ENCODE data around the gene SLC5A10. TPM values are rescaled to one million over a fixed set of nuclear protein-coding genes. Genes with fewer than 3 reads are reported as not detected.
"Not testable (repeated sequence)": the region's sequence is repeated elsewhere in the genome, so short reads cannot be mapped to it uniquely, and the experiment has no call there.

The SLC5A10 gene
- polyA plus RNA-seq, 10 donors = 0.08 to 0.29 (median 0.19) TPM; not detected in 2

DNA sequence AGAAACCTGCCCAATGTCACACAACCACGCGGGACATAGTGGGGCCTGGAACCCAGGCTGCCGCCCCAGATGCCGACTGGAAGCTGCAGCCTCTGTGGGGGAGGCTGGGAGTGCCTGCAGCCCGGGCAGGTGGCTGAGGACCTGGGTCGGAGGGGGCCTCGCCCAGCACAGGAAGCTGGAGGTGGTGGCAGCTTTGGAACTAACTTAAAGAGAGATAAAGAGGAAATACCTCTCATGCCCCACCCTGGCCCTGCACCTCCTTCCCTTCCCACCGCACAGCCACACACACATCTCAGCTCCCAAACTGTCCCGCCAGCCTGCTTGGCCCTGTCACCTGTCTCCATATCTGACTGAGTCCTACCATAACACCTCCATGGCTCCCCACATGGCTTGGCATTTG, 88.4 kb downstream of the SLC5A10 start:
- not testable (repeated sequence) for DNase-seq

DNA sequence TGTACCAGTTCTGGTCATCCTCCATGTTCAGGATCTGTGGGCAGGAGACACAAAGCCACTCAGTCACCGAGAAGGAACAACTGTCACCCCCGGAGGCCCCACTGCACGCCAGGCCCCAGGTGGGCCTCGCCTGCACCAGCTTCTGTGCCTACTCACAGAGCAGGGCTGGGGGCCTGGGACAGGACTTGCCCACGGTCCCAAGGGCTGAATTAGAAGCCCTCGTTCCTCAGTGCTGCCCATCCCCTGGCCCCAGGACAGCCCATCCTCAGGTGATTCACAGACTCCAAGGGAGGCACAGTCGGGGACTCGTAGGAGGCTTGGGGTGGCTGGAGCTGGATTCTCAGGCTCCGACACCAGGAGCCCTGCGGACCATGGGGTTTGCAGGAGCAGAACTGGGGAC, 89.9 kb downstream of the SLC5A10 start:
- DNase-seq = not testable (repeated sequence)

DNA sequence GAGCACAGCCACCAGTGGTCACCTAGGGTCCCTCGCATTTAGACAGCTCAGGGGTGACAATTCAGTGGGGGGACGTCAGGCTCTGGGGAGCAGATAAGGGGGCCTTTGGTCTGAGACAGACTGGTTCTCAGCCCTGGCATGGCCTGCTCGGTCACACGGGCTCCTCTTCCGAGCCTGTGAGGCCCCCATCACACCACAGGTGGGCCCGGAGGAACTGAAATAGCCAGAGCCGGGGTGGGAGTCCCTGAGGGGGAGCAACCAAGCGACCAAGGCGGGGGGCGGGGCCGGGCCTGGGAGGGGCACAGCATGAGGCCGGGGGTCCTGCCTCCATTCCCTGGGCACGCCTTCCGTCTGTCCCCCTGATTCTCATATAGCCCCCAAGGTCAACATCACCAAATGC, 90.4 kb downstream of the SLC5A10 start:
- not testable (repeated sequence) for DNase-seq

DNA sequence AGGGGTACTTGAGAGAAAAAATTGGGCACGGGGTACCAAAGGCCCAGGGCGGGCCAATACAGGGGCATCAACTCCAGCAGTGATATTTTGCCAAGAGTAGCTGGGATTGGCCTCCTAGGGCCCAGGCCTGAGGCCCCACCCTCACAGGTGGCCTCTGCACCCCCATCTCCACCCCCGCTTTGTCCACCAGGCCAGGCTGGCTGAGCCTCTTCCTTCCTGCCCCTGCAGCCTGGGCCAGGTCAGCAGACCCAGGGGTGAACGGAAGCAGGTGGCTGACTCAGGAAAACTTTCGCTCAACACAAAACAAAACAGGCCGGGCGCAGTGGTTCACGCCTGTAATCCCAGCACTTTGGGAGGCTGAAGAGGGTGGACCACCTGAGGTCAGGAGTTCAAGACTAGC, 91.1 kb downstream of the SLC5A10 start:
- DNase-seq = not testable (repeated sequence)

DNA sequence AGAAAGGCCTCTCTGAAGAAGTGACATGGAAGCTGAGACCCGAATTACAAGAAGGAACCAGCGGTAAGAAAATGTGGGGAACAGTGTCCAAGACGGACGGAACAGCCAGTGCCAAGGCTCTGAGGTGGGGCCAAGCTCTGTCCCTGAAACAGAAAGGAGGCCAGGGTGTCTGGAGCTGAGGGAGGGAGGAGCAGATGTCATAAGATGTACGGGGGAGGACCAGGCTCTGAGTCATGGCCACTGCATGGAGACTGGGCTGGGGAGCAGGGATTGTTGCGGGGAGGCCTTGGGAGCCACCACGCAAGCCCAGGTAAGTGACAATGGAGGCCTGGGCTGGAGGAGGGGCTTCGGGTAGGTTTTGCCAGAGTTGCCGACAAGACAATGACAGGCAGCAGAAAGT, 92.7 kb downstream of the SLC5A10 start:
- DNase-seq = not testable (repeated sequence)

DNA sequence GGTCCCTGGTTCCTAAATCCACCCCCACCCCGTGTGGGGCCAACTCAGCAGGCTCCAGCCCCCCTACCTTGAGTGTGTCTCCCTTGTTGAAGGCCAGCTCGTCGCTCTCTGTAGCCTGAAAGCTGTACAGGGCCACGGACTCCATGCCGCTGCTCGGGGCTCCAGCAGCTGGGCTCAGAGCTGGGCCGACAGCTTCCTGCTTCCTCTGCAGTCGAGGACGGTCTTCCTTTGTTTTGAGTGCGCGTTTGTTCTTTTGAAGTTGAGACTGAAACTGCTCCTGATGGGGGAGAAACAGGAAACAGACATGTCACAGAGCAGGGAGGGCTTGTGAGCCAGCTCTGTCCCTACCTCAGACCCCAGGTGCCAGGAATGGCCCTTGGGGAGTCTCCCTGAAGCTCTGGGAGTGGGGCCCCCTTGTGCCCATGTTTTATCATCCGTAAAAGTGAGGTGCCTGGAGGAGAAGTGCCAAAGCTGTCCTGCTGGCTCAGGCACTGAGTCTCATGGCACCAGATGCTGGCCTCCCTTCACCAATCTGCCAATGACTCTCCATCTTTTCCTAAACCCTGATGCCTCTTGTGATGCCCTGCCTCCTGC, 94.9 kb downstream of the SLC5A10 start, which contains the start of gene GRAP:
Gene GRAP (minus strand): TSS at position 176 of the 594 bp plus-strand sequence. CDS start 31 bp downstream, at position 145.
- not testable (repeated sequence) for DNase-seq

DNA sequence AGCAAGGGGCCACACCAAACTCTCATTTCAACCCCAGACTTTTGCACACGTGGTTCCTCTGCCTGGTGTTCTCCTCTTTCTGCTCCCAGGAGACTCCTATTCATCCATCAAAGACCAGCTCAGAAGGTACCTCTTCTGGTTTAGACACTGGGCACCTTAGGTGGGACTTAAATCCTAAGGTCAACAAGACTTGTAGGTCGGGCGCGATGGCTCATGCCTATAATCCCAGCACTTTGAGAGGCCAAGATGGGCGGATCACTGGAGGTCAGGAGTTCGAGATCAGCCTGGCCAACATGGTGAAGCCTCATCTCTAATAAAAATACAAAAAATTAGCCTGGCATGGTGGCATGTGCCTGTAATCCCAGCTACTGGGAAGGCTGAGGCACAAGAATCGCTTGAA, 95.5 kb downstream of the SLC5A10 start:
- DNase-seq = not testable (repeated sequence)

DNA sequence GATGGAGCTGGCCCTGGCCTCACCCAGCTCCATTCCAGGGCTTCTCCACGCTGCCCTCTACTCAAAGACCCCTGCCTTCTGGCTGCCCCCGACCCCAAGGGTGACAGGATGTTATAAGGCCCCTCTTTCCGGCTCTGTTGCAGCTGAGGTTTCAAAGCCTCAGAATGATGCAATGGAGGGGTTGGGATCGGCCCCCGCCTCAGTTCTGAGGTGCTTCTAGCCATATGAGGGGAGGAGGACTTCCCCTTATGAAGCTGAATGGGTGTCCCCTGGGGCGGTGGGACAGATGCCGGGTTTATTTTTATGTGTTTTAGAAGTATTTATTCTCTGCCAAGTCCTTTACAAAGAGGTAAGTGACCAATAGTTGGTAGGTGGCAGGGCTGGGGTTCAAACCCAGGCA, 96.9 kb downstream of the SLC5A10 start:
- not testable (repeated sequence) for DNase-seq

DNA sequence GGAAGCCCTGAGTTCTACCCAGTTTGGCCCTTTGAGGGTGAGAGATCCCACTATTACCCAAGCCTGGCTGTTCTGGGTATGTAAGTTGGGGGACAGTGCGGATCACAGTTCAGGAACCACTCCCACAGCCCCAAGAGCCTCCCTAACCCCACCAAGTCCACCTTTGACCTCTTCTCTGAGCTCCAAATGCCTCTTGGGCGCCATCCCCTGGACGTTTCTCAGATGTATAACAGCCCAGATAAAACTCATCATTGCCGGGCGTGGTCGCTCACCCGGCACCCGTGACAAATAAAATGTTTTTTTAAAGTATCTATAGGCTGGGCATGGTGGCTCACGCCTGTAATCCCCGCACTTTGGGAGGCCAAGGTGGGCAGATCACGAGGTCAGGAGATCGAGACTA, 103.5 kb downstream of the SLC5A10 start:
- DNase-seq = not testable (repeated sequence)

DNA sequence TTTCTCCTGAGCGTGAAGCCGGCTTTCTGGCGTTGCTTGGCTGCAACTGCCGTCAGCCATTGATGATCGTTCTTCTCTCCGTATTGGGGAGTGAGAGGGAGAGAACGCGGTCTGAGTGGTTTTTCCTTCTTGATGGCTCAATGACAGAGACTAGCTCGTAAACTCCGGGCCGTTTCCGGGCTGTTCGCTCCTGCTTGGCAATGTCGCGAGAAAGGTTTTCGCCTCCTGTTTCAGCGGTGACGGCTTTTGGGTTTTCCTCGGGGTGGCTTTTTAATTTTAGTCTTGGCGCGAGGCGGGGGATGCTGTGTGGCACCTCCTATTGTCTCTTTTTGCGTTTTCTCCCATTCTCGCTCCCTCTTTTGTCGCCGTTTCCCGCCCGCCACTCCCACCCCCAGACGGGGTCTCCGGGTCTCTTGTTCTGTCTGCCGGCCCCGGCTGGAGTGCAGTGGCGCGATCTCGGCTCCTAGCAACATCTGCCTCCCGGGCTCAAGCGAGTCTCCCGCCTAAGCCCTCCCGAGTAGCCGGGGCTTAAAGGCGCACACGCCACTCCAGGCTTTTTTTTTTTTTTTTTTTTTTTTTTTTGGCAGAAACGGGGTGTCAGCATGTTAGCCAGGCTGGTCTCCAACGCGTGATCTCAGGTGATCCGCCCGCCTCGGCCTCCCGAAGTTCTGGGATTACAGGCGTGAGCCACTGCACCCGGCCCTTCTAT, 110.2 kb downstream of the SLC5A10 start:
- DNase-seq = not testable (repeated sequence)

DNA sequence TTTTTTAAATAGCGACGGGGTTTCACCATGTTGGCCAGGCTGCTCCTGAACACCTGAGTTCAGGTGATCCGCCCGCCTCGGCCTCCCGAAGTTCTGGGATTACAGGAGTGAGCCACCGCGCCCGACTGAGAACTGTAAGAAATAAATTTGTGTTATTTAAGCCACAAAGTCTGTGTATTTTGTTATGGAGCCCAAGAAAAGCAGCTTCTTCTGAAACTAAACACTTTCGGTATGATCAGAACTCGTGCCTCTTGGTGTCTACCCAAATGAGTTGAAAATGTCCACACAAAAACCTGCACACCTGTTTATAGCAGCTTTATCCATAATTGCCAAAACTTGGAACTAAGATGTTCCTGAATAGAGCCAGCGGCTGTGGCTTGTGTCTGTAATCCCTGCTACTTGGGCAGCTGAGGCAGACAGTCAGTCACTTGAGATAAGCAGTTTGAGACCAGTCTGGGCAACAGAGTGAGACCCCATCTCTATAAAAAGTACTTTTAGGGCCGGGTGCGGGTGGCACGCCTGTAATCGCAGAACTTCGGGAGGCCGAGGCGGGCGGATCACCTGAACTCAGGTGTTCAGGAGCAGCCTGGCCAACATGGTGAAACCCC, 110.9 kb downstream of the SLC5A10 start:
- DNase-seq = not testable (repeated sequence)

DNA sequence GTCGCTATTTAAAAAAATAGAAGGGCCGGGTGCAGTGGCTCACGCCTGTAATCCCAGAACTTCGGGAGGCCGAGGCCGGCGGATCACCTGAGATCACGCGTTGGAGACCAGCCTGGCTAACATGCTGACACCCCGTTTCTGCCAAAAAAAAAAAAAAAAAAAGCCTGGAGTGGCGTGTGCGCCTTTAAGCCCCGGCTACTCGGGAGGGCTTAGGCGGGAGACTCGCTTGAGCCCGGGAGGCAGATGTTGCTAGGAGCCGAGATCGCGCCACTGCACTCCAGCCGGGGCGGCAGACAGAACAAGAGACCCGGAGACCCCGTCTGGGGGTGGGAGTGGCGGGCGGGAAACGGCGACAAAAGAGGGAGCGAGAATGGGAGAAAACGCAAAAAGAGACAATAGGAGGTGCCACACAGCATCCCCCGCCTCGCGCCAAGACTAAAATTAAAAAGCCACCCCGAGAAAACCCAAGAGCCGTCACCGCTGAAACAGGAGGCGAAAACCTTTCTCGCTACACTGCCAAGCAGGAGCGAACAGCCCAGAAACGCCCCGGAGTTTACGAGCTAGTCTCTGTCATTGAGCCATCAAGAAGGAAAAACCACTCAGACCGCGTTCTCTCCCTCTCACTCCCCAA, 111.5 kb downstream of the SLC5A10 start:
- DNase-seq = not testable (repeated sequence)

DNA sequence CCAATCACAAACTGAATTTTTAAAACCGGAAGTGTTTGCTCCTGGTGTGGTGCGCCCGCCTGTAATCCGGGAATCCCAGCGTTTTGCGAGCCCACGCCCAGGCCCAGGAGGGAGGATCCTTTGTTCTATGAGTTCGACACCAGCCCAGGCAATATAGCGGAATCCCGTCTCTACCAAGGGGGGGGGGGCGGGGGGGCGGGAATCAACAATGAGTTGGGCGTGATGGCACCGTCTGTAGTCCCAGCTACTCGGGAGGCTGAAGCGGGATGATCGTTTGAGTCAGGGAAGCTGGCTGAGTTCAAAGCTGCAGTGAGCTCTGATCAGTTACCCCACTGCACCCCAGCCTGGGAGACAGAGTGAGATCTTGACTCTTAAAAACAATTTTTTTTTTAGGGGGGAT, 112.4 kb downstream of the SLC5A10 start:
- not testable (repeated sequence) for DNase-seq

DNA sequence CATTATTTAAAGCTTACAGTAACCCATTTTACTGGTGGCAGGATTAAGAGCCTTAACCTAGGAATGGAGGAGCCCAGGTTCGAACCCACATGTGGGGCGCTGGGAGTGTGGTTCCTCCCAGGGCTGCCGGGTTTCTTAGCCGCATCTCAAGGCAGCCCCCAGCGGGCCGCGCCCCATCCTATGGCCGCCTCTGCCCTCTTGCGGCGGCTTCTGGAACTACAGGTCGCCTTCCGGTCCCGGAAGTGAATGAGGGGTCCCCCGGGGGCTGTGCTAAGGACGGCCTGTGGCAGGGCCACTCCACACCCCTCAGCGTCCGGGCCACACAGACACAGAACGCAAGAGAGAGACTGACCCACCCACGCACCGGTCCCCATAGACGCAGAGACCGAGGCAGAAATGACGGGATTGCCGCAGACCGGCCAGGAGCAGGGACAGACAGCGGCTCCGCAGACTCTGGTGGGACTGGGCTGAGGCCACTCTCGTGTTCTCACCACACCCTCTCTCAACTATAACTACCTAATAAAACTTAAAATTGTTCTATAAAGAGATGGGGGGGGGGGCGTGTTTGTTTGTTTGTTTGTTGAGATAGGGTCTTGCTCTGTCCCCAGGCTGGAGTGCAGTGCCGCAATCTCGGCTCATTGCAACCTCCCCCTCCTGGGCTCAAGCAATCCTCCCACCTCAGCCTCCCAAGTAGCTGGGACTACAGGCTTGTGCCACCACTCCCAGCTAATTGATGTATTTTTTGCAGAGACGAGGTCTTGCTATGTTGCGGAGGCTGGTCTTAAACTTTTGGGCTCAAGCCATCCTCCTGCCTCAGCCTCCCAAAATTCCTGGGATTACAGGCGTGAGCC, 118.6 kb downstream of the SLC5A10 start:
- DNase-seq = not testable (repeated sequence)

Other genes starting within 250 kb of the SLC5A10 start
- gene FBXW10, start 208.1 kb upstream of the SLC5A10 start, polyA plus RNA-seq (ENCODE audit: insufficient read length in 10 of 10) = under 1 TPM in 7 of 10 donors, not detected in 3; 0.08 to 0.53 (median 0.14) TPM
- 10 to 100 TPM; 21.6 to 31.2 (median 26.4) TPM for gene TVP23B, start 171.0 kb upstream of the SLC5A10 start, polyA plus RNA-seq (ENCODE audit: insufficient read length in 10 of 10)
- 10 to 100 TPM; 18.8 to 32.3 (median 25.4) TPM for gene PRPSAP2, start 94.0 kb upstream of the SLC5A10 start, polyA plus RNA-seq (ENCODE audit: insufficient read length in 10 of 10)
- 1 to 10 TPM in 2 of 10 donors, under 1 TPM in 8; 0.06 to 1.8 (median 0.24) TPM for gene FAM83G, start 52.6 kb downstream of the SLC5A10 start, polyA plus RNA-seq (ENCODE audit: insufficient read length in 10 of 10)
- gene GRAP, start 94.8 kb downstream of the SLC5A10 start, polyA plus RNA-seq (ENCODE audit: insufficient read length in 10 of 10) = 1 to 10 TPM; 1.5 to 3.8 (median 2.8) TPM
- gene GRAPL, start 175.4 kb downstream of the SLC5A10 start, polyA plus RNA-seq (ENCODE audit: insufficient read length in 10 of 10) = 1 to 10 TPM in 8 of 10 donors, under 1 TPM in 2; 0.54 to 4.2 (median 1.6) TPM